ENCODE results near the gene EP400.
"Not testable (repeated sequence)": the region's sequence is repeated elsewhere in the genome, so short reads cannot be mapped to it uniquely, and the experiment has no call there.

The EP400 gene

GRCh38 chr12:132102297-132102696, 152.6 kb downstream of the EP400 start:
- Histone ChIP-seq H3K27me3 (ENCODE audit: control insufficient read depth, insufficient read depth, low read length) (no peaks in the 10 kb centered on the region), H3K4me1 (ENCODE audit: control insufficient read depth, insufficient read depth, low read length) (peaks cover 8% of the 10 kb centered on the region), H3K36me3 (ENCODE audit: insufficient read depth, low read length) (peaks cover 30% of the 10 kb centered on the region), H3K9ac (ENCODE audit: low read depth, low read length) (no peak overlapping the region), H3K4me2 (ENCODE audit: low read length) (no peak overlapping the region), H3K4me3 (ENCODE audit: low read length) (no peak overlapping the region), H3K9me3 (replicated peaks; ENCODE audit: low read length) (no peaks in the 10 kb centered on the region)

DNA sequence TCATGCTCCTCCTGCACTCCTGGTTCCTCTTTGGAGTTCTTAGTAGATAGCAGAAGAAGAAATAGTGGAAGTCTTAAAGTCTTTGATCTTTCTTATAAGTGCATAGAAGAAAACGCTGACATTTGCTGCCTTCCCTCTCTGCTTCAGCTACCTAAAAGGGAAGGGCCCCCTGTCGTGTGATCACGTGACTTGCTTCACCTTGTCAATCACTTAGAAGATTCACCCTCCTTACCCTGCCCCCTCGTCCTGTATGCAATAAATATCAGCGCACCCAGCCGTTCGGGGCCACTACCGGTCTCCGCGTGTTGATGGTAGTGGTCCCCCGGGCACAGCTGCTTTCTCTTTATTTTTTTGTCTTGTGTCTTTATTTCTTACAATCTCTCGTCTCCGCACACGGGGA, 153.3 kb downstream of the EP400 start:
- H3K27me3 ChIP-seq (ENCODE audit: control insufficient read depth, insufficient read depth, low read length); H3K9ac ChIP-seq (ENCODE audit: low read depth, low read length); H3K4me3 ChIP-seq (ENCODE audit: low read length); H3K4me2 ChIP-seq (ENCODE audit: low read length); H3K9me3 ChIP-seq (replicated peaks; ENCODE audit: low read length); H3K4me1 ChIP-seq (ENCODE audit: control insufficient read depth, insufficient read depth, low read length): not testable (repeated sequence)
- H3K36me3 ChIP-seq (ENCODE audit: insufficient read depth, low read length), result peaks cover 32% of the 10 kb centered on the region

DNA sequence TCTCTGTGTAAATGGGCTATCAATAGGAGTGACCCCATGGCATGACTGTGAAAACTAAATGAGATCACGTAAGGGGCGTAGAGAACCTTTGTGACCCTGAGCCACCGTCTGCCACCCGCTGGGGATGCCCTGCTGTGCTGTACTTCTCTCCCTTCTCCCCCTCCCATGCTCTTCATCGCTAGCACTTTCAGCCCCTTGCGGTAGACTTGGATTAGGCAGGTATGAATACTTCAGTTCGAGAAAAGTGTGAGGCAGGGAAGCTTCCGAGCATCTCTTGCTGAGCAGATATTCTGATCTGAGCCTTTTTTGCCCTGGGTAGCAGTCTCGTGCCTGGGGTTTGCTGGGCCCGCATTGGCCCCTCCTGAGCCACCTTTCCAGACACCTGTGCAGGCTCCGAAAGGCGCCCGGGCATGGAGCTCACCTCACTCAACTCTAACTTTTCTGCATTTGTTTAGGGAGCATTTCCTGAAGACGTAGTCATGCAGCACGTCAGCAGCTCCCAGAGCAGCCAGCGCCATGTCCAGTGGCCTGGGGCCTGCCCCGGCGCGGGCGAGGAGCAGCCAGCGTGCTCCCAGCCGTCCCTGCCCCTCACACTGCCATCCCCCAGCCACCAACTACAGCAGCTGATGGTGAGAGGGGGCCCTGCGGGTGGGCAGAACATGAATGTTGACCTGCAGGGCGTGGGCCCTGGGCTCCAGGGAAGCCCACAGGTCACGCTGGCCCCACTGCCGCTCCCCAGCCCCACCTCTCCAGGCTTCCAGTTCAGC, 154.0 kb downstream of the EP400 start:
- Histone ChIP-seq H3K4me3 (ENCODE audit: low read length) (no peak overlapping the region), H3K9me3 (replicated peaks; ENCODE audit: low read length) (no peaks in the 10 kb centered on the region), H3K9ac (ENCODE audit: low read depth, low read length) (no peak overlapping the region), H3K4me2 (ENCODE audit: low read length) (no peak overlapping the region), H3K27me3 (ENCODE audit: control insufficient read depth, insufficient read depth, low read length) (no peaks in the 10 kb centered on the region), H3K4me1 (ENCODE audit: control insufficient read depth, insufficient read depth, low read length) (peaks cover 8% of the 10 kb centered on the region), H3K36me3 (ENCODE audit: insufficient read depth, low read length) (peaks cover 38% of the 10 kb centered on the region)

DNA sequence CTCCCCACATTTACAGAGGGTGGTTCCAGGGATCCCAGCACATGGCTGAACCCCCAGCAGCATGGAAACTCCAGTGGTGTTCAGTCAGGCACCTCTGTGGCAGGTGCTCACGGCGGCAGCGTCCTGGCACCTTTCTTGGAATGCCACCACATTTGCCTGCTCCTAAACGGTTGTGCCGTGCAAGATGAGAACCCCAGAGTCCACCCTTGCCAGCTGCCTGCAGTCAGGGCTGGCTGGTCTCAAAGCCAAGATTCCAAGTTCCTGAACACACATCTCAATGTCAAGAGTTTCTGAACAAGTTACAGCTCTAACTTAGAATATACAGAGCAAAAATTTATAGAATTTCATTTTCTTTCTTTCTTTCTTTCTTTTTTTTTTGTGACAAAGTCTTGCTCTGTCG, 155.7 kb downstream of the EP400 start:
- Histone ChIP-seq H3K9me3 (replicated peaks; ENCODE audit: low read length) (no peaks in the 10 kb centered on the region), H3K9ac (ENCODE audit: low read depth, low read length) (no peak overlapping the region), H3K4me2 (ENCODE audit: low read length) (no peak overlapping the region), H3K27me3 (ENCODE audit: control insufficient read depth, insufficient read depth, low read length) (no peaks in the 10 kb centered on the region), H3K4me1 (ENCODE audit: control insufficient read depth, insufficient read depth, low read length) (peaks cover 8% of the 10 kb centered on the region), H3K36me3 (ENCODE audit: insufficient read depth, low read length) (peaks cover 38% of the 10 kb centered on the region), H3K4me3 (ENCODE audit: low read length) (no peak overlapping the region)

- peaks cover 31% of the 10 kb centered on the region for H3K36me3 ChIP-seq (ENCODE audit: insufficient read depth, low read length)
- no peak overlapping the region for H3K9ac ChIP-seq (ENCODE audit: low read depth, low read length)
- peak overlapping the region; percentile 38 for H3K4me2 ChIP-seq (ENCODE audit: low read length)
- no peaks in the 10 kb centered on the region for H3K9me3 ChIP-seq (replicated peaks; ENCODE audit: low read length)
- H3K4me1 ChIP-seq (ENCODE audit: control insufficient read depth, insufficient read depth, low read length), result peaks cover 8% of the 10 kb centered on the region
- no peaks in the 10 kb centered on the region for H3K27me3 ChIP-seq (ENCODE audit: control insufficient read depth, insufficient read depth, low read length)
- no peak overlapping the region for H3K4me3 ChIP-seq (ENCODE audit: low read length)
Observed at GRCh38 chr12:132106921-132107320, 157.2 kb downstream of the EP400 start.

DNA sequence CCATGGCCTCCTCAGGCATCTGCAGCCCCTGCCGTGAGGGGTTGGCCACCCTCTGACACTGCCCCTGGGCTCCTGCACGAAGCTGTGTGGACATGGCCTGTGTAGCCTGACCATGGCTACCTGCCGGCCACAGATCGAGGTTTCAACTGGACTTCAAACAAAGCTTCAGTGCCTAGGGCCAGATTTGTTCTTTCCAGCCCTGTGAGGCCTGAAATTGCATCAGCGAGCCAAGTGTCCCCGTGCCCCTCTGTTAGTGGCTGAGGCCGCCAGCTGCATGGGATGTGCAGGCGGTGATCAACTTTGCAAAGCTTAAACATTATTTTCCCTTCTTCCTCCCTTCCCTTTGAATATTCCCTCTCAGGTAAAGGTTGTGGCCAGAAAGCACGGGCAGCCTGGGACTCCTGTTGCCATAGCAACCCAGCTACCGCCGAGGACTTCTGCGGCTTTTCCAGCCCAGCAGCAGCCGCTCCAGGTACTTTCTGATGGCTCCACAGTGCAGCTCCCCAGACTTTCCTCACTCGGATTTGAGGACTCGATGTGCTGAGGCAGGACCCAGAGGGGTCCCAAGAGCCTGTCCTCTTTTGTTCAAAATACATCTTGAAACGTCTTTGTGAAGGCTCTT, 158.6 kb downstream of the EP400 start:
- Histone ChIP-seq H3K4me1 (ENCODE audit: control insufficient read depth, insufficient read depth, low read length) (peaks cover 8% of the 10 kb centered on the region), H3K9me3 (replicated peaks; ENCODE audit: low read length) (no peaks in the 10 kb centered on the region), H3K9ac (ENCODE audit: low read depth, low read length) (no peak overlapping the region), H3K4me2 (ENCODE audit: low read length) (no peak overlapping the region), H3K27me3 (ENCODE audit: control insufficient read depth, insufficient read depth, low read length) (no peaks in the 10 kb centered on the region), H3K4me3 (ENCODE audit: low read length) (no peak overlapping the region), H3K36me3 (ENCODE audit: insufficient read depth, low read length) (peaks cover 30% of the 10 kb centered on the region)

GRCh38 chr12:132109741-132110140, 160.0 kb downstream of the EP400 start:
- H3K9ac ChIP-seq (ENCODE audit: low read depth, low read length), result no peak overlapping the region
- H3K36me3 ChIP-seq (ENCODE audit: insufficient read depth, low read length), result peaks cover 41% of the 10 kb centered on the region
- H3K4me3 ChIP-seq (ENCODE audit: low read length), result no peak overlapping the region
- peaks cover 8% of the 10 kb centered on the region for H3K4me1 ChIP-seq (ENCODE audit: control insufficient read depth, insufficient read depth, low read length)
- no peaks in the 10 kb centered on the region for H3K27me3 ChIP-seq (ENCODE audit: control insufficient read depth, insufficient read depth, low read length)
- H3K4me2 ChIP-seq (ENCODE audit: low read length), result no peak overlapping the region
- no peaks in the 10 kb centered on the region for H3K9me3 ChIP-seq (replicated peaks; ENCODE audit: low read length)

DNA sequence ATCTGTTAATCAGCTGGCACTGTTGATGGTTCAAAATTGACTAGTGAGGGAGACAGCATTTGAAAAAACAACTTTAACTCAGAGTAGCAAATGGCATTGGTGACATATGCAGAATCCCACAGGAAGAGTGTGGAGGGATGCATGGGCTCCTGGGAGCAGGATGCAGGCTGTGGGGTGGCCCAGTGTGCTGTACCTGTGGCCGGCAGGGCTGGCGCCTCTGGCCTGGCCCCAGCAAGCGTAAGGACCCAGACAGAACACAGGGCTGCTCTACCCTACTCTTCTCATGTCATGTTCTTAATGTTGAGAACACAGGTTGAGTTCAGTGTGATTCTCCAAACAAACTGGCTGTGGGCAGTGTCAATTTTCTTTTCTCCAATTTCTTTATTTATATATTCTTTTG, 160.9 kb downstream of the EP400 start:
- no peak overlapping the region for H3K4me2 ChIP-seq (ENCODE audit: low read length)
- H3K36me3 ChIP-seq (ENCODE audit: insufficient read depth, low read length), result peaks cover 43% of the 10 kb centered on the region
- no peaks in the 10 kb centered on the region for H3K27me3 ChIP-seq (ENCODE audit: control insufficient read depth, insufficient read depth, low read length)
- H3K4me1 ChIP-seq (ENCODE audit: control insufficient read depth, insufficient read depth, low read length), result peaks cover 8% of the 10 kb centered on the region
- H3K9ac ChIP-seq (ENCODE audit: low read depth, low read length), result no peak overlapping the region
- H3K4me3 ChIP-seq (ENCODE audit: low read length), result no peak overlapping the region
- no peaks in the 10 kb centered on the region for H3K9me3 ChIP-seq (replicated peaks; ENCODE audit: low read length)

DNA sequence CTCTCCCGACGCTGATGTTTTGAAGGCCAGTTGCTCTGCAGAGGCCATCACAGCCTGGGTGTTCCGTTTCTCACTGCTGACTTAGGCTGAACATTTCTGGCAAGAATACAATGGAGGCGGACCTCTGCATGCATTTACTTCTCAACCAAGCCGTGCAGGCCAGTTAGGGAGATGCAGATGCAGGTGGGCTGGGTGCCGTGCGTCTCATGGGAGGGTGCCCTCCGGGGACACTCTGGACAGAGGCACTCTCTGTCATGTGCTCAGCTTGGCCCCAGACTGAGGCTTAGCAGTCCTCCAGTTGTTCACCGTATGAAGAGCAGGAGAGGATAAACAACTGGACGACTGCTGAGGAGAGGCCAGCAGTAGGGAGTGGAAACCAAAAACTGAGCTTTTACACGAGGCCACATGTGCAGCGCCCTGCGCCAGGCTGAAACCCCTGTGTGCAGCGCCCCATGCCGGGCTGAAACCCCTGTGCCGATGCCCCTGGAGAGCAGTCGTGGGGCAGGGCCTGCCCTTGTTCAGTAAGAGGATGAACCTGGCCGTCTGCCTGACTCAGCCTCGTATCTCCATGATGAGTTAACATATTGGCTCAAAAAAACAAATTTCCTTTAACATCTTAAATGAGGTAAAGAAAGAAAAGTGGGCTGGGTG, 162.0 kb downstream of the EP400 start:
- no peaks in the 10 kb centered on the region for H3K9me3 ChIP-seq (replicated peaks; ENCODE audit: low read length)
- H3K4me3 ChIP-seq (ENCODE audit: low read length), result no peak overlapping the region
- H3K4me1 ChIP-seq (ENCODE audit: control insufficient read depth, insufficient read depth, low read length), result peaks cover 1% of the 10 kb centered on the region
- H3K36me3 ChIP-seq (ENCODE audit: insufficient read depth, low read length), result peaks cover 54% of the 10 kb centered on the region
- no peak overlapping the region for H3K9ac ChIP-seq (ENCODE audit: low read depth, low read length)
- H3K27me3 ChIP-seq (ENCODE audit: control insufficient read depth, insufficient read depth, low read length), result no peaks in the 10 kb centered on the region
- no peak overlapping the region for H3K4me2 ChIP-seq (ENCODE audit: low read length)

DNA sequence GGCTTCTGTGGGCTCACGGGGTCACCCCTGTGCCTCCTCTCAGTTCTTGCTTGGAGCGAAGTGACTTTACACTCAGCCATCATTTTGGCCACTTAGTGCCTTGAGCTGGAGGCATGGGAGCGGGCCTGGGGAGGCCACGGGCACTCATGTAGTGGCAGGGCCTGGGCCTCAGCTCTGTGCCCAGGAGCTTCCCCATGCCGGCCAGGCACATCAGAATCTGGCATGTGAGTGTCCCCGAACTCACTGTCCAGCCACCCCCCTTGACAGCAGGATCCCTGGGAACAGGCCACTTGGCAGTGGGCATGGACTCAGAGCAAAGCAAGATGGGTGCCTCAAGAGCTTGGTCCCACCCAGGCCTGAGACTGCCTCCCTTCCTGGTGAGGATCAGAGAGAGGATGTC, 164.9 kb downstream of the EP400 start:
- Histone ChIP-seq H3K9ac (ENCODE audit: low read depth, low read length) (no peak overlapping the region), H3K9me3 (replicated peaks; ENCODE audit: low read length) (no peaks in the 10 kb centered on the region), H3K27me3 (ENCODE audit: control insufficient read depth, insufficient read depth, low read length) (no peaks in the 10 kb centered on the region), H3K4me3 (ENCODE audit: low read length) (no peak overlapping the region), H3K36me3 (ENCODE audit: insufficient read depth, low read length) (peaks cover 52% of the 10 kb centered on the region), H3K4me1 (ENCODE audit: control insufficient read depth, insufficient read depth, low read length) (no peaks in the 10 kb centered on the region), H3K4me2 (ENCODE audit: low read length) (no peak overlapping the region)

DNA sequence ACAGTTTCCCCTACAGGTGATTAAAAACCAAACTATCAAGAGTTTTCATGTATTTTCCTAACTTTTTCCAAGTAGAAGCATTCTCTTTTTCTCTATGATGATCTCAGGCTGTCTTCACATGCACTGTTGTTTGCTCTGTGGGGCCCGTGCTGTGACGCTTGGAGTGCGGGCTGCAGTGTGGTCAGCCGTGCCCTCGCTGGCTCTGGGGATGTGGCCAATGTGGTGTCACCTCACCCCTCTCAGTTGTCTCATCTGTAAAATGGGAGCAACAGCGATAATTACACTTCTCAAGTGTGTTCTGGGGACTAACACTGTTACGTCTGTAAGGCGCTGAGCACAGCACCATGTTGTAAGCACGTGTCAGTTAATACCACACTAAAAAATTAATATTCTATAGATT, 165.8 kb downstream of the EP400 start:
- Histone ChIP-seq H3K36me3 (ENCODE audit: insufficient read depth, low read length) (peaks cover 47% of the 10 kb centered on the region), H3K4me3 (ENCODE audit: low read length) (no peak overlapping the region), H3K4me1 (ENCODE audit: control insufficient read depth, insufficient read depth, low read length) (no peaks in the 10 kb centered on the region), H3K27me3 (ENCODE audit: control insufficient read depth, insufficient read depth, low read length) (no peaks in the 10 kb centered on the region), H3K4me2 (ENCODE audit: low read length) (no peak overlapping the region), H3K9ac (ENCODE audit: low read depth, low read length) (no peak overlapping the region), H3K9me3 (replicated peaks; ENCODE audit: low read length) (no peaks in the 10 kb centered on the region)

Data from skeletal muscle satellite cell (primary cell).